ENCODE results near the gene PSMD5. TPM values are rescaled to one million over a fixed set of nuclear protein-coding genes. Genes with fewer than 3 reads are reported as not detected.

Gene PSMD5
- total RNA-seq, 1 experiment from 2014 or later: 30.3 TPM

- DNase-seq (ENCODE audit: low read depth in 1 of 2, low spot score in 2 of 2): no peak
- H3K36me3 ChIP-seq: peaks cover 77% of the 10 kb centered on the region
- H3K27me3 ChIP-seq (replicated peaks): no peaks in the 10 kb centered on the region
- peaks cover 9% of the 10 kb centered on the region for H3K4me1 ChIP-seq (replicated peaks)
- H3K9me3 ChIP-seq (replicated peaks): no peaks in the 10 kb centered on the region
- no peak overlapping the region for H3K27ac ChIP-seq
- no peak overlapping the region for H3K4me3 ChIP-seq
Observed at GRCh38 chr9:120856700-120857099, 14.0 kb upstream of the PSMD5 start.

- H3K36me3 ChIP-seq: peaks cover 71% of the 10 kb centered on the region
- H3K27me3 ChIP-seq (replicated peaks): no peaks in the 10 kb centered on the region
- no peak overlapping the region for H3K27ac ChIP-seq
- H3K4me3 ChIP-seq: no peak overlapping the region
- DNase-seq (ENCODE audit: low read depth in 1 of 2, low spot score in 2 of 2): no peak
- H3K4me1 ChIP-seq (replicated peaks): peaks cover 9% of the 10 kb centered on the region
- no peaks in the 10 kb centered on the region for H3K9me3 ChIP-seq (replicated peaks)
Observed at GRCh38 chr9:120855827-120856670, 13.3 kb upstream of the PSMD5 start.

GRCh38 chr9:120854596-120855327 is 12.0 kb upstream of the PSMD5 start:
- H3K9me3 ChIP-seq (replicated peaks): no peaks in the 10 kb centered on the region
- DNase-seq (ENCODE audit: low read depth in 1 of 2, low spot score in 2 of 2): no peak
- H3K27ac ChIP-seq: no peak overlapping the region
- H3K4me1 ChIP-seq (replicated peaks): peaks cover 9% of the 10 kb centered on the region
- no peaks in the 10 kb centered on the region for H3K27me3 ChIP-seq (replicated peaks)
- H3K36me3 ChIP-seq: peaks cover 62% of the 10 kb centered on the region
- no peak overlapping the region for H3K4me3 ChIP-seq

GRCh38 chr9:120853198-120853597 is 10.5 kb upstream of the PSMD5 start:
- Histone ChIP-seq H3K27me3 (replicated peaks) (no peaks in the 10 kb centered on the region), H3K9me3 (replicated peaks) (no peaks in the 10 kb centered on the region), H3K36me3 (peaks cover 48% of the 10 kb centered on the region), H3K27ac (no peak overlapping the region), H3K4me1 (replicated peaks) (peaks cover 9% of the 10 kb centered on the region), H3K4me3 (no peak overlapping the region)
- DNase-seq (ENCODE audit: low read depth in 1 of 2, low spot score in 2 of 2): no peak

GRCh38 chr9:120852240-120853010 is 9.7 kb upstream of the PSMD5 start:
- Histone ChIP-seq H3K4me1 (replicated peaks) (peaks cover 9% of the 10 kb centered on the region), H3K4me3 (no peak overlapping the region), H3K27ac (no peak overlapping the region), H3K27me3 (replicated peaks) (no peaks in the 10 kb centered on the region), H3K36me3 (peaks cover 40% of the 10 kb centered on the region), H3K9me3 (replicated peaks) (no peaks in the 10 kb centered on the region)
- no peak for DNase-seq (ENCODE audit: low read depth in 1 of 2, low spot score in 2 of 2)

- Histone ChIP-seq H3K4me3 (no peak overlapping the region), H3K27me3 (replicated peaks) (no peaks in the 10 kb centered on the region), H3K27ac (no peak overlapping the region), H3K9me3 (replicated peaks) (no peaks in the 10 kb centered on the region), H3K36me3 (peaks cover 32% of the 10 kb centered on the region), H3K4me1 (replicated peaks) (peaks cover 9% of the 10 kb centered on the region)
- DNase-seq (ENCODE audit: low read depth in 1 of 2, low spot score in 2 of 2): no peak
Observed at GRCh38 chr9:120851449-120851848, 8.7 kb upstream of the PSMD5 start.

GRCh38 chr9:120850315-120850714 is 7.6 kb upstream of the PSMD5 start:
- DNase-seq (ENCODE audit: low read depth in 1 of 2, low spot score in 2 of 2): no peak
- H3K36me3 ChIP-seq: peaks cover 35% of the 10 kb centered on the region
- H3K4me1 ChIP-seq (replicated peaks): peaks cover 9% of the 10 kb centered on the region
- H3K9me3 ChIP-seq (replicated peaks): no peaks in the 10 kb centered on the region
- H3K4me3 ChIP-seq: no peak overlapping the region
- H3K27me3 ChIP-seq (replicated peaks): no peaks in the 10 kb centered on the region
- H3K27ac ChIP-seq: no peak overlapping the region

- no peak for DNase-seq (ENCODE audit: low read depth in 1 of 2, low spot score in 2 of 2)
- Histone ChIP-seq H3K27ac (no peak overlapping the region), H3K36me3 (peaks cover 23% of the 10 kb centered on the region), H3K27me3 (replicated peaks) (no peaks in the 10 kb centered on the region), H3K4me1 (replicated peaks) (peaks cover 7% of the 10 kb centered on the region), H3K9me3 (replicated peaks) (no peaks in the 10 kb centered on the region), H3K4me3 (no peak overlapping the region)
Observed at GRCh38 chr9:120846906-120847305, 4.2 kb upstream of the PSMD5 start.

- DNase-seq (ENCODE audit: low read depth in 1 of 2, low spot score in 2 of 2): no peak
- H3K27ac ChIP-seq: no peak overlapping the region
- H3K36me3 ChIP-seq: peaks cover 23% of the 10 kb centered on the region
- no peaks in the 10 kb centered on the region for H3K27me3 ChIP-seq (replicated peaks)
- H3K9me3 ChIP-seq (replicated peaks): no peaks in the 10 kb centered on the region
- no peak overlapping the region for H3K4me3 ChIP-seq
- peaks cover 12% of the 10 kb centered on the region for H3K4me1 ChIP-seq (replicated peaks)
Observed at GRCh38 chr9:120846251-120846889, 3.6 kb upstream of the PSMD5 start.

- peaks cover 28% of the 10 kb centered on the region for H3K36me3 ChIP-seq
- DNase-seq (ENCODE audit: low read depth in 1 of 2, low spot score in 2 of 2): no peak
- no peak overlapping the region for H3K27ac ChIP-seq
- H3K9me3 ChIP-seq (replicated peaks): no peaks in the 10 kb centered on the region
- H3K4me3 ChIP-seq: no peak overlapping the region
- H3K4me1 ChIP-seq (replicated peaks): peaks cover 12% of the 10 kb centered on the region
- H3K27me3 ChIP-seq (replicated peaks): no peaks in the 10 kb centered on the region
Observed at GRCh38 chr9:120845255-120845654, 2.5 kb upstream of the PSMD5 start.

- peak overlapping the region; percentile 71 for H3K4me3 ChIP-seq
Observed at GRCh38 chr9:120841930-120842684, 615 bp downstream of the PSMD5 start.

GRCh38 chr9:120839146-120839545 is 3.6 kb downstream of the PSMD5 start:
- Histone ChIP-seq H3K9me3 (replicated peaks) (no peaks in the 10 kb centered on the region), H3K27ac (no peak overlapping the region), H3K27me3 (replicated peaks) (no peaks in the 10 kb centered on the region), H3K36me3 (peaks cover 21% of the 10 kb centered on the region), H3K4me1 (replicated peaks) (peaks cover 12% of the 10 kb centered on the region), H3K4me3 (no peak overlapping the region)
- no peak for DNase-seq (ENCODE audit: low read depth in 1 of 2, low spot score in 2 of 2)

More at GRCh38 chr9:120841930-120842684, 615 bp downstream of the PSMD5 start:
- no peak for DNase-seq (ENCODE audit: low read depth in 1 of 2, low spot score in 2 of 2)
- H3K4me1 ChIP-seq (replicated peaks): peaks cover 12% of the 10 kb centered on the region
- H3K27me3 ChIP-seq (replicated peaks): no peaks in the 10 kb centered on the region
- no peaks in the 10 kb centered on the region for H3K9me3 ChIP-seq (replicated peaks)
- peaks cover 30% of the 10 kb centered on the region for H3K36me3 ChIP-seq
- peak overlapping the region; percentile 44 for H3K27ac ChIP-seq

- H3K9me3 ChIP-seq (replicated peaks): no peaks in the 10 kb centered on the region
- H3K27ac ChIP-seq: no peak overlapping the region
- no peak overlapping the region for H3K4me3 ChIP-seq
- peaks cover 26% of the 10 kb centered on the region for H3K36me3 ChIP-seq
- no peak for DNase-seq (ENCODE audit: low read depth in 1 of 2, low spot score in 2 of 2)
- no peaks in the 10 kb centered on the region for H3K27me3 ChIP-seq (replicated peaks)
- H3K4me1 ChIP-seq (replicated peaks): peaks cover 5% of the 10 kb centered on the region; the same call in 1 of the 2 replicates
Observed at GRCh38 chr9:120837921-120838320, 4.8 kb downstream of the PSMD5 start.

All from SJSA1 (cell line).